GM18511 (cell line): ENCODE results near the gene ZNF562.

ENCODE experiments used
- ATAC-seq: cut with Tn5 transposase; IDR thresholded peaks from one replicate; pipeline ENCODE4 v1.9.1; 2021; ENCODE audit warnings: mild to moderate bottlenecking, moderate library complexity; ENCODE audit not compliant: unreplicated experiment

Gene ZNF562

DNA sequence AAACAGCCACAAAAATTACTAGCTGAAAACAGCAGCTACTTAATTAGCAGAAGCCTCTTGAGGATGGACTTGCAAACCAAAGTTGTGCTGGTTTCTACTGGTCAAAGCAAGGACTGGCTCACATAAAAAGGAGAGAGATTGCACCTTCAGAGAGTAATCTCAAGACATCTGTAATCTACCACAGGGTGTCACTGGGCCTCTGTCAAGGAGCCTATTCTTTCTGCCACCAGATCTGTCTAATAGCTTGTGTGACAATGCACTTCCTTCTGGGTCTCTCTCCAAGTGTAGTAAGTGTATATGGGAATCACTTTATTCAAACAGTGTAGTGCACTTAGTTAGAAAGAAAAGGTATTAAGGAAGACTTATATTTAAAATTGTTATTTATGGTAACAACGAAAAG is 29.4 kb downstream of the ZNF562 start:
- no peak for ATAC-seq

DNA sequence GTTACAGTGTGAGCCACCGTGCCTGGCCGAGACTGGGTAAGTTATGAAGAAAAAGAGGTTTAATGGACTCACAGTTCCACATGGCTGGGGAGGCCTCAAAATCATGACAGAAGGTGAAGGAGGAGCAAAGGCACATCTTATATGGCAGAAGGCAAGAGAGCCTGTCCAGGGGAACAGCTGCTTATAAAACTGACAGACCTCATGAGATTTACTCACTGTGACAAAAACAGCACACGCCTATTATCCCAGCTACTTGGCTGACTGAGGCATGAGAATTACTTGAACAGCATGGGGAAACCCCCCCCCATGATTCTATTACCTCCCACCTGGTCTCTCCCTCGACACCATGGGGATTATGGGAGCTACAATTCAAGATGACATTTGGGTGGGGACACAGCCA is 30.4 kb downstream of the ZNF562 start:
- no peak for ATAC-seq

DNA sequence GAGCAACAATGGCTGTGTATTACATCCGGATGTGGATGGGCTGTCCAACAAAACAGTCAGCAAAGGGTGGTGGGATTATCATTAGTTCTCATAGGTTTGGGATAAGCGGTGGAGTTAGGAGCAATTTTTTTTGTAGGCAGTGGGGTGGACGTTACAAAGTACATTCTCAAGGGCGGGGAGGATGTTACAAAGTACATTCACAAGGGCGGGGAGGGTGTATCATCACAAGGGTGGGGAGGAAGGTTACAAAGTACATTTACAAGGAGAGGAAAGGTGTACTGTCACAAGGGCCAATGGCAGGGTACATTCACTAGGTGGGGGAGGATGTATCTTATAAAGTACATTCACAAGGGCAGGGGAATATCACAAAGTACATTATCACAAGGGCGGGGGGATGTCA is 33.1 kb downstream of the ZNF562 start:
- no peak for ATAC-seq

DNA sequence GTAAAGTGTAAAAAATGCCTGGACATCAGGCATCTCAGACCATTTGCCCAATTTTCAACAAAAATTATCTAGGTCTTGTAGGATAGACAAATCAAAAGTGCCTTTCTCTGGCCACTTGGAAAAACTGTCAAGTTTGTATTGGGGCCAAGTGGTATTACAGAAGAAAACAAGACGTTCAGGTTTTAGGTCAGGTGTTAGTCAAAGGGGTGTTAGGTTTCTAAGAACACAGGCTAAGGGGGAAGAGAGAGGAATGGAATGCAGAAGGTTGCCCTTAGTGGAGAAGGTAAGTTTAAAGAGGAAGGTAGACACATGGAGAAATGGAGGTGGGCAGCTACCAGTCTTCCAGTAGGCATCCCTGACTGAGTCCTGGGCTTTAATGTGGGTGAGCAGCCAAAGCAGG is 33.9 kb downstream of the ZNF562 start:
- no peak for ATAC-seq

DNA sequence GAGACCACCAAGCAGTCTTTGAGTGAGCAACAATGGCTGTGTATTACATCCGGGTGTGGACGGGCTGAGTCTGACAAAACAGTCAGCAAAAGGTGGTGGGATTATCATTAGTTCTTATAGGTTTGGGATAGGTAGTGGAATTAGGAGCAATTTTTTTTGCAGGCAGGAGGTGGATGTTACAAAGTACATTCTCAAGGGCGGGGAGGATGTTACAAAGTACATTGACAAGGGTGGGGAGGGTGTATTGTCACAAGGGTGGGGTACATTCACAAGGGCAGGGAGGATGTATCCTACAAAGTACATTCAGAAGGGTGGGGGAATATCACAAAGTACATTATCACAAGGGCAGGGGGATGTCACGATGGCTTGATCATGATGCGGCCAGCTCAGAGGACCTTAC is 38.9 kb downstream of the ZNF562 start:
- ATAC-seq = no peak

DNA sequence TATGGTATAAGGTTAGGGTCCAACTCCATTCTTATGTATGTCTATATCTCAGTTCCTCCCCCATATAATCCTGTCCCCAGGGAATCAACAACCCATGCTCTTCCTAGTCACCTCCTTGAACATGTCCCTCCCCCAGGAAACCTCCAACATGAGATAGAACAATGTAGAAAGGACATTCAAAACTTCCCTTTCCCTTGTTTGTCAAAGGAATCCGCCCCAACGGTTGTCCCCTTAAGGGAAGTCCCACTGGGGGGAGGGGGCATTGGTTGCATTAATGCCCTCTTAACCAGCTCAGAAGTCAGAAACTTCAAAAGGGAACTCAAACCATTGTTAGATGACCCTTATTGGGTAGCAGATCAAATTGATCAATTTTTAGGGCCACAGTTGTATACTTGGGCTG is 47.0 kb downstream of the ZNF562 start:
- no peak for ATAC-seq

DNA sequence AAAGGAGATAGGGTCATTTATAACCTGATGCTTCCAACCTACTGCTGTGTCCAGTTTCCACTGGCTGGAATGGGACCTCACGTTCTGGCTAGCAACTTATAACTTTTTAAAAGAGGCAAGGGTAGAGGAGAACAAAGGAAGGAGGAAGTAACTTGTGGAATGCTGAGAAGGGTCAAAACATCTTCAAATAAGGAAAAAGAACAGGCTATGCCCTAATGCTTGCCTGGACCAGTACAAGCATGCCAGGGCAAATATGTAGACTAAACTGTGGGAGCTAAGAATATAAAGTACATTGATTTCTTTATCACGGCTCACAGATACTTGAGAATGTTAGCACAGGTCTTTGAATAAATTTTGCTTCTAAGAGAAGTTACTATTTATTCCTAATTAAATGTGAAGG is 52.4 kb downstream of the ZNF562 start:
- no peak for ATAC-seq

DNA sequence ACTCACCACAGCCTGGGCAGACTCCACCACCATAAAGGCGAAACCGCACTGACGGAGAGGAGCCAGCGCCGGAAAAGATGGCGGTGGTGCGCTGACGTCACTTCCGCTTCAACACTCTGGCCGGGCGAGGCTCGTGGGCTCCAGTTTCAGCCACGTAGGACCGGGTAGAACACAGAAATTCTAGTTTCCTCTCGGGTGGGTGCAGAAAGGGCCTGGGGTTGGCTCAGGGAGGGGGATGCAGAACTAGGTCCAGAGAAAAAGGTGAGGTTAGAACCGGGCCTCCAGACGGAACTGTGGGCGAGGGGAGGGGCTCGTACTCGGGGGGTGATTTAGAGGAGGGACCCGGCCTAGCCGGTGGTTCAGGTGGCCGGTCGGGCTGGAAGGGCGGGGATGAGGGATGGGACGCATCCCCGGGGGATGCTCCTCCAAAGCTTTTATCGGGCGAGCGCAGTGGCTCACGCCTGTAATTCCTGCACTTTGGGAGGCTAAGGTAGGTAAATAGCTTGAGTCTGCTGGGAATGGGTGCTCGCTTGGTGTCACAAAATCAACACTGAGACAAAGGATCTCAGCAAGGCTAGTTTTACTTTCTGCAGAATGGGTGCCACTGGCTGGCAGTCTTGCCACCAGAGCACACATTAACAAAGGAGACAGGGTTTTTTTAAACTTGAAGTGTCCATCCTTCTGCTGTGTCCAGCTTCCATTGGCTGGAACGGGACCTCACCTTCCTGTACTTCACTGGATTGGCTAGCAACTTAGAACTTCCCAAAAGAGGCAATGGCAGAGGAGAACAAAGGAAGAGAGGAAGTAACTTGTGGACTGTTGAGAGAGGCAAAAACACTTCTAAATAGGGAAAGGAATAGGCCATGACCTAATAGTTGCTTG is 53.5 kb downstream of the ZNF562 start, which contains the start of gene ZNF561:
TSS of gene ZNF561 (minus strand) at position 77 of the 882 bp plus-strand sequence. CDS start 1,776 bp downstream, outside the sequence.
- peak; percentile 90 for ATAC-seq

DNA sequence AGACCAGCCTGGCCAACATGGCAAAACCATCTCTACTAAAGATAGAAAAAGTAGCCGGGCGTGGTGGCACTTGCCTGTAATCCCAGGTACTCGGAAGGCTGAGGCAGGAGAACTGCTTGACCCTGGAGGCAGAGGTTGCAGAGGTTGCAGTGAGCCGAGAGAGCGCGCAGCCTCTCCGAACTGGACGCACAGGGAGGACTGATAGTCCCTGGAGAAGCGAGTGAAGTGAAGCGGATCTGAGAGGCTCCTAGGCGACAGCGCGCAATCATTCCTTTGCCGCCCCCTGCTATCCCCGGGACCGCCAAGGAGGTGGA is 54.1 kb downstream of the ZNF562 start:
- ATAC-seq = peak; percentile 53

DNA sequence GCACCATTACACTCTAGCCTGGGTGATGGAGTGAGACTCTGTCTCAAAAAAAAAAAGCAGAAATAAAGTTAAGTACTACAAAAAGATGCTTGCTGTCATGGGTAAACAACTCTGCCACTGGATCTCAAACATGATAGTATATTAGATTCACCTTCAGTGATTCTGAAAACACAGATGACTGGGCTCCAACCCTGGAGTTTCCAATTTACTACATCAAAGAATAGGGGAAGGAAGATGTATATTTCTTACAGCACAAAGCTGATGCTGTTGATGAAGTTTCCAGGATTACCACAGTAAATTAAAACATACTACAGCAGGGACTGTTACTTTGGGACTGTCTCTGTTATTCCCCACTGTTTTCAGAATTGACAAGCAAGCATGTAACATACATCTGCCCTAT is 59.1 kb downstream of the ZNF562 start:
- ATAC-seq = no peak

DNA sequence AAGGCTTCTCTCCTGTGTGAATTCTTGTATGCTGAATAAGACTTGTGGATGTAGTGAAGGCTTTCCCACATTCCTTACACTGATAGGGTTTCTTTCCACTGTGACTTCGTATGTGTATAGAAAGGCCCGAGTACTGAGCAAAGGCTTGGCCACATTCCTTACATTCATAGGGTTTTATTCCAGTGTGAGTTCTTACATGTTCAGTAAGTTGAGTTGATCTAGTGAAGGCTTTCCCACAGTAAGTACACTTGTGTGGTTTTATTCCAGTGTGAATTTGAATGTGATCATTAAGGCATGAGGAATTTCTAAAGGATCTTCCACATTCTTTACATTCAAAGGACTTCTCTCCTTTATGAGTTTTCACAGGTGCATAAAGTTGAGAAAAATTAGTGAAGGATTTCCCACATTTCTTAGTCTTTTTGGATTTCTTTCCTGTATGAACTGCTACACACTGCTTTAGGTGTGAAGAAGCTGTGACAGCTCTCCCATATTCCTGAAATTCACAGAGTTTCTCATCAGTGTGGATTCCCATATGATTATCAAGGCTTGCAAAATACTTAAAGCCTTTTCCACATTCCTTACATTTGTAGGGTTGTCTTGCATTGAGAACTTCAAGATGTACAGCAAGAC is 64.3 kb downstream of the ZNF562 start:
- no peak for ATAC-seq

DNA sequence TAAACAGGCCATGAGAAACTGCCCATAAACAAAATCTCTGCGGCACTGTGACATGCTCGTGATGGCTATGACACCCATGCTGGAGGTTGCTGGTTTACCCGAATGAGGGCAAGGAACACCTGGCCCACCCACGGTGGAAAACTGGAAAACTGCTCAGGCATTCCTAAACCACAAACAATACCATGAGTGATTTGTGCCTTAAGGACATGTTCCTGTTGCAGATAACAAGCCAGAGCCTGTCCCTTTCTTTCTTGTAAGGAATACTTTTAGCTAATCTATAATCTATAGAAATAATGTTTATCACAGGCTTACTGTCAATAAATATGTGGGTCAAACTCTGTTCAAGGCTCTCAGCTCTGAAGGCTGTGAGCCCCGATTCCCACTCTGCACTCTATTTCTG is 66.0 kb downstream of the ZNF562 start:
- ATAC-seq = no peak

DNA sequence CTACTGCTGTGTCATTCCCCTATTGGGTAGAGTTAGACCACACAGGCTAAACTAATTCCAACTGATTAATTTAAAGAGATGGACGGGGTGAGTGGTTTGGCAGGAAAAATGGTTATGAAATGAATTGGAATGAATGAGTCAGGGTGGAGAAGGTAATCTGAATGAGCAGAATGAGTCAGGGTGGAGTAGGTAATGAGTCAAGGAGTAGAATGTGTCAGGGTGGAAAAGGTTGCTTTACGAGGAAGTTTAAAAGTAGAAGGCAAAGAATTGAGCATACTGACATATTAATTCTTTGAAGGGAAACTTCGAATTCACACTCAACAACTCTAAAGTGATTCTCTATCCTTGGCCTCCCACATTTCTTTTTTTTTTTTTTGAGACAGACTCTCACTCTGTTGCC is 77.9 kb downstream of the ZNF562 start:
- no peak for ATAC-seq
